Caco-2 (cell line): Measurements from ENCODE around the gene TMEM151A. TPM values are rescaled to one million over a fixed set of nuclear protein-coding genes. Genes with fewer than 3 reads are reported as not detected.
A peak's percentile ranks its signal among the peaks of the same experiment; 100 is the strongest.
"Not testable (repeated sequence)": the region's sequence is repeated elsewhere in the genome, so short reads cannot be mapped to it uniquely, and the experiment has no call there.

ENCODE experiments used
- BruUV-seq: library from RNA; stranded (reverse); fragments of 400-500 nt; replicated peaks from 2 replicates; lab custom pipeline; 2021; lab: Mats Ljungman, UMichigan
- CTCF ChIA-PET: fragments of 300-600 bp; sonication (Branson Sonifier 250); formaldehyde crosslinking; loops from one replicate; lab custom pipeline; 2022; ENCODE audit warnings: antibody characterized with exemption; lab: Charles Lee
- POLR2A ChIA-PET: fragments of 300-600 bp; sonication (Branson Sonifier 250); formaldehyde crosslinking; loops from one replicate; lab custom pipeline; 2022; ENCODE audit warnings: antibody characterized with exemption; lab: Charles Lee
- DNase-seq, 2 experiments: peaks; one replicate each; pipeline versions ENCODE4 v3.0.0 to v3.0.0-alpha.2; 2020 to 2022
- H3K27me3 ChIP-seq: replicated peaks from 2 replicates; pipeline ENCODE4 v1.6.0; 2011; ENCODE audit warnings: low read length; ENCODE audit not compliant: control insufficient read depth, insufficient read depth
- H3K36me3 ChIP-seq: 2 replicates; pipeline ENCODE4 v1.5.1; 2011; ENCODE audit warnings: low read length; ENCODE audit not compliant: control insufficient read depth, insufficient read depth
- H3K4me1 ChIP-seq: fragments of 250-450 bp; sonication (Bioruptor Pico); 2 replicates; pipeline ENCODE4 v1.5.1; 2020; ENCODE audit warnings: mild to moderate bottlenecking
- H3K4me3 ChIP-seq: 2 replicates; pipeline ENCODE4 v1.5.1; 2011; ENCODE audit warnings: low read depth, mild to moderate bottlenecking, control low read depth, low read length
- H3K9me3 ChIP-seq: fragments of 250-450 bp; sonication (Bioruptor Pico); 2 replicates; pipeline ENCODE4 v1.5.1; 2020; ENCODE audit warnings: mild to moderate bottlenecking, moderate library complexity
- H3K27ac Mint-ChIP-seq: one replicate; pipeline ENCODE4 v1.8.0; 2022; ENCODE audit warnings: mixed read lengths; ENCODE audit not compliant: unreplicated experiment
- H3K27me3 Mint-ChIP-seq: one replicate; pipeline ENCODE4 v1.8.0; 2022; ENCODE audit warnings: mixed read lengths; ENCODE audit not compliant: insufficient read depth, unreplicated experiment
- H3K36me3 Mint-ChIP-seq: one replicate; pipeline ENCODE4 v1.8.0; 2022; ENCODE audit warnings: mild to moderate bottlenecking, mixed read lengths; ENCODE audit not compliant: insufficient read depth, unreplicated experiment
- H3K4me1 Mint-ChIP-seq: one replicate; pipeline ENCODE4 v1.8.0; 2022; ENCODE audit warnings: low read depth, mixed read lengths; ENCODE audit not compliant: unreplicated experiment
- H3K4me3 Mint-ChIP-seq: one replicate; pipeline ENCODE4 v1.8.0; 2022; ENCODE audit warnings: mild to moderate bottlenecking, moderate library complexity, mixed read lengths; ENCODE audit not compliant: unreplicated experiment
- H3K9me3 Mint-ChIP-seq: one replicate; pipeline ENCODE4 v1.8.0; 2022; ENCODE audit warnings: mixed read lengths; ENCODE audit not compliant: unreplicated experiment
- CTCF ChIP-seq, 2 experiments: fragments of 200-600 bp in 1 of 2; IDR thresholded peaks; 1 replicate in 1 of 2; 2 replicates in 1 of 2; pipeline versions ENCODE4 v1.5.1 to v1.8.0; 2011 to 2022; ENCODE audit warnings: antibody characterized with exemption in 1 of 2, control low read depth in 1 of 2, inconsistent platforms in 1 of 2, low read depth in 1 of 2, low read length in 1 of 2, mild to moderate bottlenecking in 1 of 2, moderate library complexity in 1 of 2; ENCODE audit not compliant: insufficient read depth in 1 of 2, severe bottlenecking in 1 of 2, unreplicated experiment in 1 of 2
- intact Hi-C: fragments of 100-400 bp; cut with micrococcal nuclease; formaldehyde crosslinking; loops from one replicate; pipeline ENCODE4 v1.10.0; 2022; ENCODE audit not compliant: unreplicated experiment
- total RNA-seq: library from RNA; stranded (reverse); gene quantifications from 2 replicates; pipeline ENCODE4 v1.2.3, GENCODE V29; 2022

The TMEM151A gene
- total RNA-seq, 1 experiment from 2014 or later = 0.68 TPM

DNA sequence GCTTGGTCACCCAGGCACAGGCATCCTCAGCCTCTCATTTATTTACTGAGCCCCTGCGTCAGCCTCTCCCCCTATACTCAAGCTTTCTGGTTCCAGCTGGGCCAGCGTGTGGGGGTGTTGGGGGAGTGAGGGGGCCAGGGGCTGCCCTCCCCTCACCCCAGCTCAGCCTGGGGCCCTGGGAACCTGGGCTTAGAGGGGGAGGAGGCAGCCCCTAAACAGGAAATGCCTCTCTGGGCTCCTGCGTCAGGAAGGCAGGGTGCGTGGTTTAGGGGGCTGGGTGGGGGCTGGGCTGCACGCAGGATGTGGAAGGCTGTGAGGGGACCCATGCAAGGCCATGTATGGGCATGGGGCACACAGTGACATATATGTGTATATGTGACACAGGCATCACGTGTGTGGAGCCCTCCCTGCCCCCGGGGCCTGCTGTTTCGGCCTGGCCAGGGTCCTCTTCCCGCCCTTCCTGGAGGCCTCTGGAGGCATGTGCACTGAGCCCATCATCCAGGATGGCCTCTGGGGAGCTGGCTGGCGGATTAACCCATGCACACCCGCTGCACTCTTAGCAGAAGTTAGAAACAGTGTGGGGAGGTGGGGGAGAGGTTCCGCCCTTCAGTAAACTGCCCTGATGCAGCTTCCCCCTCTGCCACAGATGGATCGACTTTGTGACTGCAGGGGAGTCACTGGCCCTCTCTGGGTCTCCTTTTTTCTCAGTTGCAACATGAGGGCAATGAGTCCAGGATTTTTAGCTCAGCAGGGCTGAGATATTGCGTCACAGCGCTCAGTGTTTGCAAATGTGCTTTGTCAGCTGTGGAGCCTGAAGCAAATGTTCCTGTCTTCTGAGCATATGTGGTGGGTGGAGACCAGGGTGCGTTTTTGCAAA lies 26.3 kb downstream of the TMEM151A start:
- peaks cover 22% of the 10 kb centered on the region for H3K4me1 Mint-ChIP-seq
- H3K27me3 Mint-ChIP-seq = no peaks in the 10 kb centered on the region
- ChIA-PET POLR2A (no interaction called here), CTCF (interaction anchor here (0.6 to 1.8 kb wide), 6 partner anchors 11 to 430 kb away, joined by 3 to 7 read pairs (median 4); partner anchors contain the start of genes FIBP, RIN1 and YIF1A)
- no peak for TF ChIP-seq CTCF (IDR thresholded peaks at IDR 0.05; ENCODE audit: insufficient read depth in 1 of 2, low read depth in 1 of 2, low read length in 1 of 2, severe bottlenecking in 1 of 2, unreplicated experiment in 1 of 2)
- intact Hi-C loops = no loop called here
- peak; percentile 59 for DNase-seq
- Histone ChIP-seq H3K9me3 (peaks cover 12% of the 10 kb centered on the region; the same call in 1 of the 2 replicates), H3K4me3 (no peak overlapping the region), H3K36me3 (no peaks in the 10 kb centered on the region), H3K27me3 (no peaks in the 10 kb centered on the region), H3K4me1 (peaks cover 34% of the 10 kb centered on the region)
- H3K9me3 Mint-ChIP-seq = peaks cover 15% of the 10 kb centered on the region
- peak overlapping the region; percentile 70 for H3K27ac Mint-ChIP-seq
- H3K36me3 Mint-ChIP-seq = peaks cover 5% of the 10 kb centered on the region
- no peak overlapping the region for H3K4me3 Mint-ChIP-seq
- no TSS peak for BruUV-seq

GRCh38 chr11:66318600-66318970 lies 26.9 kb downstream of the TMEM151A start:
- peaks cover 30% of the 10 kb centered on the region for H3K4me1 ChIP-seq
- peaks cover 12% of the 10 kb centered on the region; the same call in 1 of the 2 replicates for H3K9me3 ChIP-seq
- H3K36me3 ChIP-seq = no peaks in the 10 kb centered on the region
- ChIA-PET POLR2A (no interaction called here), CTCF (interaction anchor here (0.9 to 1.8 kb wide), 4 partner anchors 10 to 29 kb away, joined by 3 to 7 read pairs (median 4); partner anchors contain the start of genes RIN1 and YIF1A)
- no peak overlapping the region for H3K4me3 Mint-ChIP-seq
- H3K4me1 Mint-ChIP-seq = peaks cover 25% of the 10 kb centered on the region
- peak overlapping the region; percentile 70 for H3K27ac Mint-ChIP-seq
- TF ChIP-seq CTCF (IDR thresholded peaks at IDR 0.05; ENCODE audit: insufficient read depth in 1 of 2, low read depth in 1 of 2, low read length in 1 of 2, severe bottlenecking in 1 of 2, unreplicated experiment in 1 of 2) = no peak
- peaks cover 15% of the 10 kb centered on the region for H3K9me3 Mint-ChIP-seq
- no peak overlapping the region for H3K4me3 ChIP-seq
- no peaks in the 10 kb centered on the region for H3K27me3 ChIP-seq
- intact Hi-C loops = no loop called here
- H3K36me3 Mint-ChIP-seq = peaks cover 5% of the 10 kb centered on the region
- no TSS peak for BruUV-seq
- no peak for DNase-seq
- no peaks in the 10 kb centered on the region for H3K27me3 Mint-ChIP-seq

GRCh38 chr11:66320289-66320688 lies 28.6 kb downstream of the TMEM151A start:
- DNase-seq, H3K4me3 ChIP-seq, H3K27me3 ChIP-seq, intact Hi-C loops, H3K27me3 Mint-ChIP-seq, POLR2A ChIA-PET, H3K4me3 Mint-ChIP-seq, H3K36me3 Mint-ChIP-seq, H3K27ac Mint-ChIP-seq, BruUV-seq, H3K36me3 ChIP-seq: not testable (repeated sequence)
- peaks cover 25% of the 10 kb centered on the region for H3K4me1 Mint-ChIP-seq
- CTCF ChIA-PET = interaction anchor here (0.9 kb wide), 1 partner anchor 31 kb away, joined by 3 read pairs; the partner anchor contains the start of gene YIF1A
- peaks cover 12% of the 10 kb centered on the region; the same call in 1 of the 2 replicates for H3K9me3 ChIP-seq
- peaks cover 34% of the 10 kb centered on the region for H3K4me1 ChIP-seq
- H3K9me3 Mint-ChIP-seq = peaks cover 15% of the 10 kb centered on the region

DNA sequence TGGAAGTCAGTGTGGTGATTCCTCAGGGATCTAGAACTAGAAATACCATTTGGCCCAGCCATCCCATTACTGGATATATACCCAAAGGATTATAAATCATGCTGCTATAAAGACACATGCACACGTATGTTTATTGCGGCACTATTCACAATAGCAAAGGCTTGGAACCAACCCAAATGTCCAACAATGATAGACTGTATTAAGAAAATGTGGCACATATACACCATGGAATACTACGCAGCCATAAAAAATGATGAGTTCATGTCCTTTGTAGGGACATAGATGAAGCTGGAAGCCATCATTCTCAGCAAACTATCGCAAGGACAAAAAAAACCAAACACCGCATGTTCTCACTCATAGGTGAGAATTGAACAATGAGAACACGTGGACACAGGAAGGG lies 29.1 kb downstream of the TMEM151A start:
- H3K4me3 ChIP-seq, H3K36me3 Mint-ChIP-seq, H3K4me3 Mint-ChIP-seq, CTCF ChIA-PET, POLR2A ChIA-PET, intact Hi-C loops, BruUV-seq, H3K27me3 ChIP-seq, H3K36me3 ChIP-seq, DNase-seq, H3K27ac Mint-ChIP-seq, H3K27me3 Mint-ChIP-seq: not testable (repeated sequence)
- H3K4me1 Mint-ChIP-seq = peaks cover 25% of the 10 kb centered on the region
- Histone ChIP-seq H3K4me1 (peaks cover 38% of the 10 kb centered on the region), H3K9me3 (peaks cover 12% of the 10 kb centered on the region; the same call in 1 of the 2 replicates)
- peaks cover 15% of the 10 kb centered on the region for H3K9me3 Mint-ChIP-seq
